HG03432 (cell line): ENCODE results near the gene CHST11.
A peak's percentile ranks its signal among the peaks of the same experiment; 100 is the strongest.

Source experiments
- ATAC-seq: cut with Tn5 transposase; IDR thresholded peaks from one replicate; pipeline ENCODE4 v1.9.1; 2021; ENCODE audit warnings: mild to moderate bottlenecking, moderate library complexity; ENCODE audit not compliant: unreplicated experiment

The CHST11 gene

GRCh38 chr12:104624529-104624928 is 167.8 kb downstream of the CHST11 start:
- ATAC-seq, result no peak

GRCh38 chr12:104626069-104626837 is 169.5 kb downstream of the CHST11 start:
- no peak for ATAC-seq

- no peak for ATAC-seq
These were observed 170.7 kb downstream of the CHST11 start for GRCh38 chr12:104627231-104627989.

- no peak for ATAC-seq
These were observed 171.5 kb downstream of the CHST11 start for GRCh38 chr12:104627990-104628830.

- no peak for ATAC-seq
These were observed 172.0 kb downstream of the CHST11 start for GRCh38 chr12:104628831-104629135.

GRCh38 chr12:104630230-104630670 is 173.5 kb downstream of the CHST11 start:
- no peak for ATAC-seq

GRCh38 chr12:104631867-104632266 is 175.1 kb downstream of the CHST11 start:
- ATAC-seq, result no peak

GRCh38 chr12:104632724-104633201 is 176.0 kb downstream of the CHST11 start:
- ATAC-seq, result no peak

GRCh38 chr12:104634044-104634443 is 177.3 kb downstream of the CHST11 start:
- ATAC-seq, result no peak

- no peak for ATAC-seq
These were observed 178.1 kb downstream of the CHST11 start for GRCh38 chr12:104634852-104635251.

- ATAC-seq, result no peak
These were observed 179.0 kb downstream of the CHST11 start for GRCh38 chr12:104635607-104636343.

- ATAC-seq, result no peak
These were observed 179.7 kb downstream of the CHST11 start for GRCh38 chr12:104636496-104636895.

GRCh38 chr12:104637604-104638003 is 180.9 kb downstream of the CHST11 start:
- no peak for ATAC-seq

GRCh38 chr12:104638218-104638850 is 181.6 kb downstream of the CHST11 start:
- no peak for ATAC-seq

GRCh38 chr12:104638851-104639240 is 182.1 kb downstream of the CHST11 start:
- ATAC-seq, result no peak

GRCh38 chr12:104640956-104641355 is 184.2 kb downstream of the CHST11 start:
- no peak for ATAC-seq

- peak; percentile 92 for ATAC-seq
These were observed 185.1 kb downstream of the CHST11 start for GRCh38 chr12:104641862-104642261.

- no peak for ATAC-seq
These were observed 186.5 kb downstream of the CHST11 start for GRCh38 chr12:104643093-104643818.
